ENCODE results near the gene ZNF101. TPM values are rescaled to one million over a fixed set of nuclear protein-coding genes. Genes with fewer than 3 reads are reported as not detected.

The ZNF101 gene
- total RNA-seq, 1 donor from 2014 or later, result 16.2 TPM

Other genes starting within 250 kb of the ZNF101 start
- 2.7 and 2.9 TPM in 2 replicates for gene TSSK6, start 153.3 kb upstream of the ZNF101 start, total RNA-seq
- gene NDUFA13, start 152.6 kb upstream of the ZNF101 start, total RNA-seq, result 371 and 389 TPM in 2 replicates
- 15.0 and 18.1 TPM in 2 replicates for gene YJEFN3, start 139.9 kb upstream of the ZNF101 start, total RNA-seq
- 2.7 and 2.9 TPM in 2 replicates for gene CILP2, start 130.6 kb upstream of the ZNF101 start, total RNA-seq
- 7.5 and 7.7 TPM in 2 replicates for gene PBX4, start 50.2 kb upstream of the ZNF101 start, total RNA-seq
- gene LPAR2, start 40.6 kb upstream of the ZNF101 start, total RNA-seq, result 115 and 116 TPM in 2 replicates
- 20.6 and 25.1 TPM in 2 replicates for gene GMIP, start 25.2 kb upstream of the ZNF101 start, total RNA-seq
- gene ATP13A1, start 5.2 kb upstream of the ZNF101 start, total RNA-seq, result 75.1 and 81.0 TPM in 2 replicates
- gene ZNF14, start 64.3 kb downstream of the ZNF101 start, total RNA-seq, result 8.2 and 9.3 TPM in 2 replicates
- 3.7 and 5.0 TPM in 2 replicates for gene ZNF506, start 152.9 kb downstream of the ZNF101 start, total RNA-seq
- gene ZNF253, start 197.0 kb downstream of the ZNF101 start, total RNA-seq, result 37.9 and 41.1 TPM in 2 replicates
- gene ZNF93, start 232.1 kb downstream of the ZNF101 start, total RNA-seq, result 32.6 and 36.0 TPM in 2 replicates

Data from neural crest cell (in vitro differentiated cells).